NB4 (cell line): ENCODE results near the gene RIOX2.
"Not testable (repeated sequence)": the region's sequence is repeated elsewhere in the genome, so short reads cannot be mapped to it uniquely, and the experiment has no call there.

Experiments
- CTCF ChIP-seq: IDR thresholded peaks from one replicate; pipeline ENCODE4 v1.5.1; 2012; ENCODE audit warnings: low read depth, low read length
- MYC ChIP-seq: IDR thresholded peaks from 2 replicates; pipeline ENCODE4 v1.6.1; 2011; ENCODE audit warnings: low read depth, low read length
- POLR2A ChIP-seq: IDR thresholded peaks from 2 replicates; pipeline ENCODE4 v1.6.1; 2011; ENCODE audit warnings: mild to moderate bottlenecking; ENCODE audit not compliant: insufficient read length; ENCODE audit errors: extremely low read depth
- TF ChIP-seq, protein P1 (sequence below): IDR thresholded peaks from 2 replicates; pipeline ENCODE4 v1.6.1; 2011; ENCODE audit warnings: low read depth, low read length

- not testable (repeated sequence) for TF ChIP-seq CTCF, POLR2A, MYC
- TF ChIP-seq, protein P1, sequence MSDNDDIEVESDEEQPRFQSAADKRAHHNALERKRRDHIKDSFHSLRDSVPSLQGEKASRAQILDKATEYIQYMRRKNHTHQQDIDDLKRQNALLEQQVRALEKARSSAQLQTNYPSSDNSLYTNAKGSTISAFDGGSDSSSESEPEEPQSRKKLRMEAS, result not testable (repeated sequence)
Measured at GRCh38 chr3:97909830-97910229, 62.4 kb downstream of the RIOX2 start.
